Psoas muscle (tissue), 8 donors: Measurements from ENCODE around the gene COL4A3. TPM values are rescaled to one million over a fixed set of nuclear protein-coding genes. Genes with fewer than 3 reads are reported as not detected.

ENCODE experiments used
- ATAC-seq, 4 donors: fragments of 200-7000 bp; cut with Tn5 transposase; one replicate each; pipeline ENCODE4 v1.9.1; 2020; ENCODE audit warnings: moderate library complexity in 3 of 4, mild to moderate bottlenecking in 2 of 4
- DNase-seq, 2 donors: peaks; one replicate each; pipeline ENCODE4 v3.0.0-alpha.2; 2020
- H3K27ac ChIP-seq: fragments of 200-600 bp; one replicate; pipeline ENCODE4 v1.8.0; 2022
- H3K27me3 ChIP-seq, 3 donors: fragments of 200-600 bp in 1 of 3; one replicate each; pipeline versions ENCODE4 v1.6.1 to v1.8.0; 2013 to 2022; ENCODE audit warnings: low read length in 2 of 3, mild to moderate bottlenecking in 2 of 3, moderate library complexity in 1 of 3; ENCODE audit not compliant: insufficient read depth in 3 of 3
- H3K36me3 ChIP-seq, 2 donors: fragments of 200-600 bp in 1 of 2; one replicate each; pipeline versions ENCODE4 v1.6.1 to v1.8.0; 2013 to 2022; ENCODE audit warnings: low read depth in 1 of 2, mild to moderate bottlenecking in 1 of 2, moderate library complexity in 1 of 2; ENCODE audit not compliant: insufficient read depth in 1 of 2
- H3K4me1 ChIP-seq: fragments of 200-600 bp; one replicate; pipeline ENCODE4 v1.8.0; 2022
- H3K4me3 ChIP-seq: fragments of 200-600 bp; one replicate; pipeline ENCODE4 v1.8.0; 2022; ENCODE audit warnings: mild to moderate bottlenecking
- H3K9me3 ChIP-seq: fragments of 200-600 bp; one replicate; pipeline ENCODE4 v1.8.0; 2022
- WGBS, 3 donors: extraction: QIAGEN DNeasy Blood & Tissue Kit; methylation state at CpG; one replicate each; pipeline versions ENCODE4 v1.1.6 to v1.1.7; 2013; 5-methylcytosine and 5-hydroxymethylcytosine counted together
- intact Hi-C, 2 donors: fragments of 100-400 bp; cut with DNase I; formaldehyde crosslinking; loops; one replicate each; pipeline versions ENCODE4 v1.11.0 to v1.14.2; 2022
- polyA plus RNA-seq, 3 donors: library from polyadenylated mRNA; stranded (reverse); fragments of 200-250 nt; gene quantifications; one replicate each; pipeline ENCODE4 v1.2.3, GENCODE V29; 2013
- total RNA-seq, 4 donors: library from RNA; stranded (reverse); fragmentation: NEBNext Ultra II Directional in 2 of 4; extraction: Animal tissue kit (Norgen Biotek cat#: 25700) in 2 of 4; gene quantifications; one replicate each; pipeline versions ENCODE4 v1.2.1 to v1.2.4, GENCODE V29; 2021 to 2023
- TF ChIP-seq, protein P1 (sequence below): fragments of 200-600 bp; IDR thresholded peaks from one replicate; pipeline ENCODE4 v1.8.0; 2022; ENCODE audit warnings: antibody characterized with exemption
- donor health status: healthy with polysubstance abuse.
- donor health status: DM: no; HTN: no; CAD: no; lungs with moderate emphysema.
- donor health status: Bipolar disorder and iron deficiency.
- donor health status: healthy.
- donor health status: DM: yes; HTN: yes; CAD: no.
- donor health status: DM: no; HTN: no; CAD: no.
- donor health status: DM: no; HTN: no; CAD: no.
- donor health status: DM: yes; HTN: yes; CAD: no.

The COL4A3 gene
- total and polyA plus RNA-seq, 7 donors, result 3.1 to 29.4 (median 5.6) TPM

DNA sequence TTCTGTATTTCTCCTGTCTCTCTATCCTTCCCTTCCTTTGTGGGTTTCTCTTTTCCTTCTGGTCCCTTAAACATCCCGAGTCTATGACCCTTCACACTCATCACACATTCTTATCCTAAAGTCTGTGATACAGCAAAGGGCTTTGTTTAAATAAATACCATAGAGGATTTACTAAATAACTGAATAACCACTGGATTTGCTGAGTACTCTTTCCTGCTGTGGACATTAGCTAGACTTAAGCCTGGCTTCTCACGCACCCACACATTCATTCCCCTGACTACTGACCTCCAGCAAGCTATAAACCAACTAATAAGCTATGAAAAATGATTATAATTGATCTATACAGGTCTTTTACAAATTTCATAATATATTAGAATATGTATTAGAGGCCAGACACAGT is 76.6 kb downstream of the COL4A3 start:
- TF ChIP-seq, protein P1, sequence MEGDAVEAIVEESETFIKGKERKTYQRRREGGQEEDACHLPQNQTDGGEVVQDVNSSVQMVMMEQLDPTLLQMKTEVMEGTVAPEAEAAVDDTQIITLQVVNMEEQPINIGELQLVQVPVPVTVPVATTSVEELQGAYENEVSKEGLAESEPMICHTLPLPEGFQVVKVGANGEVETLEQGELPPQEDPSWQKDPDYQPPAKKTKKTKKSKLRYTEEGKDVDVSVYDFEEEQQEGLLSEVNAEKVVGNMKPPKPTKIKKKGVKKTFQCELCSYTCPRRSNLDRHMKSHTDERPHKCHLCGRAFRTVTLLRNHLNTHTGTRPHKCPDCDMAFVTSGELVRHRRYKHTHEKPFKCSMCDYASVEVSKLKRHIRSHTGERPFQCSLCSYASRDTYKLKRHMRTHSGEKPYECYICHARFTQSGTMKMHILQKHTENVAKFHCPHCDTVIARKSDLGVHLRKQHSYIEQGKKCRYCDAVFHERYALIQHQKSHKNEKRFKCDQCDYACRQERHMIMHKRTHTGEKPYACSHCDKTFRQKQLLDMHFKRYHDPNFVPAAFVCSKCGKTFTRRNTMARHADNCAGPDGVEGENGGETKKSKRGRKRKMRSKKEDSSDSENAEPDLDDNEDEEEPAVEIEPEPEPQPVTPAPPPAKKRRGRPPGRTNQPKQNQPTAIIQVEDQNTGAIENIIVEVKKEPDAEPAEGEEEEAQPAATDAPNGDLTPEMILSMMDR, result no peak
- peaks cover 5 to 69% of the 10 kb centered on the region in 2 donors for H3K36me3 ChIP-seq

DNA sequence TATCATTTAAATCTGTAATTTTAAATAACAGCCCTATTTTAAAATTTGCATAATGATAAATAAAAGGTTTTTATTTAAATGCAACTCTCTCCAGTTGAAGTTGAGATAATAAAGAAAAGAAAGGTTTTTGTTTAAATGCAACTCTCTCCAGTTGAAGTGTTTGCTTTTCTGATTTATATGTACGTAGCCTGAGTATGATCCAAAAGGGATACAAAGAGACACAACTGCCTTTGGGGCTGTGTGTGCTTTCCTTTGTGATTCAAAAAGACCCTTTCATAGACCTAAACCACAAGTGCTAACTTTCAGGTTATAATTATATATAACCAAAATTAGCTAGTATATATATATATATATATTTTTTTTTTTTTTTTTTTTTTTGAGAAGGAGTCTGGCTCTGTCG is 84.5 kb downstream of the COL4A3 start:
- no peak for ATAC-seq
- Histone ChIP-seq H3K4me3 (no peak overlapping the region), H3K4me1 (no peaks in the 10 kb centered on the region), H3K9me3 (no peaks in the 10 kb centered on the region), H3K36me3 (peaks cover 5 to 93% of the 10 kb centered on the region in 2 donors), H3K27ac (no peak overlapping the region), H3K27me3 (no peaks in the 10 kb centered on the region)
- 85 to 95% (median 92%) methylated on average over 2 of the region's 2 CpGs for WGBS, 3 donors
- TF ChIP-seq, protein P1, result no peak
- DNase-seq, result no peak
- intact Hi-C loops, result no loop called here

More for the DNA sequence above, 76.6 kb downstream of the COL4A3 start:
- Histone ChIP-seq H3K27me3 (no peaks in the 10 kb centered on the region), H3K9me3 (no peaks in the 10 kb centered on the region), H3K4me1 (no peaks in the 10 kb centered on the region), H3K27ac (no peak overlapping the region), H3K4me3 (no peak overlapping the region)
- DNase-seq (no peak), ATAC-seq (no peak)
- intact Hi-C loops, result loop anchor here in 1 of 2 donors (5.0 kb wide), 1 partner anchor 61 kb away; no protein-coding TSS in a partner anchor
- 79 to 95% (median 85%) methylated on average over 2 of the region's 2 CpGs for WGBS, 3 donors

DNA sequence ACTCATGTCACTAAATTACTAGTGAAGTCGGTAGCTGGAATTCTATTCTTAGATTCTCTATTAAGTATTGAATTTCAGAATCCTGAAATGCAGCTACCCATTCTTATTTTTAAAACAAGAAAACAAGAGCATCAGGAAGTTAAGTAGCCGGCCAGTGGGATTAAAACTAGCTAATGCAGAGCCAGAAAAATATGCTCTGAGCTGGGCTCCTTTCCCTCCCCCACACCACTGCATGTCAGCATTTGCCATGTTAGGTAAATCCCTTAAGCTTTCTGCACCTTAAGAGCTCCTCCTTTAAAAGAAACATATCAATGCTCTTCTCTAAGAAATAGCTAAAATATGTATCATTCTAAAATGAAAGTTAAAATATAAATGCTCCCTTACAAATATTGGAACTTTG is 88.4 kb downstream of the COL4A3 start:
- ATAC-seq (no peak), DNase-seq (no peak)
- H3K4me3 ChIP-seq, result no peak overlapping the region
- no peaks in the 10 kb centered on the region for H3K4me1 ChIP-seq
- peaks cover 3 to 93% of the 10 kb centered on the region in 2 donors for H3K36me3 ChIP-seq
- H3K27me3 ChIP-seq, result no peaks in the 10 kb centered on the region
- H3K9me3 ChIP-seq, result no peaks in the 10 kb centered on the region
- 11 to 16% (median 12%) methylated on average over 2 of the region's 2 CpGs for WGBS, 3 donors
- TF ChIP-seq, protein P1, result no peak
- no peak overlapping the region for H3K27ac ChIP-seq
- intact Hi-C loops, result no loop called here

DNA sequence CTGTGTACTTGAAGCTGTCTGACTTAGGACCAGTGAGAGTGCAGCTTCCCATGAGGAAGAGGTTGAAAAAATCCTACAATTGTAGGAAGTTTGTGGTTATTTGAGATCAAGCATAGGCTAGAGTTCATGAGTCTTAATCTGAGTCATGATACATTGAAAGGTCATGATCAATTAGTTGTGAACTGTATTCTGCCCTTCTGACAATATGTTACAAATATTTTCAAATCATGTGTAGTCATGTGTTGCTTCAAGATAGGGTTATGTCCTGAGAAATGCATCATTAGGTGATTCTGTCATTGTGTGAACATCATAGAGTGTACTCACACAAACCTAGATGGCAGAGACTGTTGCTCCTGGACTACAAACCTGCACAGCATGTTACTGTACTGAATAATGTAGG is 92.2 kb downstream of the COL4A3 start:
- Histone ChIP-seq H3K27me3 (no peaks in the 10 kb centered on the region), H3K36me3 (peaks cover 5 to 95% of the 10 kb centered on the region in 2 donors), H3K4me3 (no peak overlapping the region), H3K27ac (no peak overlapping the region), H3K4me1 (no peaks in the 10 kb centered on the region), H3K9me3 (no peaks in the 10 kb centered on the region)
- intact Hi-C loops, result no loop called here
- ATAC-seq (no peak), DNase-seq (no peak)
- TF ChIP-seq, protein P1, result no peak

DNA sequence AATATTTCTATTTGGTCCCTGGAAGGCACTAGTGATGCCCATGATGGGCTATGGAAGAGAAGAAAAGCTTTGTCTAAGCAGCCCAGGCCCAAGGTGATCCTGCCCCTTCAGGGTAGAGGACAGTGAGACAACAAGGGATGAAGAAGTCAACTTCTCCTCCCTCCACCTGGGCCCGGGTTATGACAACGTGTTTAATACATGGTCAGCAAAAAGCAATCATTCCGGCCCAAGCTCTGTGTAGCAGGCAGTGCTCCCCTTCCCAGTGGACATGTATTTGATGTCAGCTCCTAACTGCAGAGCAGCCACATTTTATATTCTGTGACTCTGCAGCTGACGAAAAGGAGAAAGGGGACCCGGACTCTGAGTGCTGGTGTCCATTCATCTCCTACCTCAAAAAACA is 93.4 kb downstream of the COL4A3 start:
- ATAC-seq, result no peak
- H3K4me1 ChIP-seq, result no peaks in the 10 kb centered on the region
- WGBS, 3 donors, result 95 to 99% (median 97%) methylated on average over 5 of the region's 5 CpGs
- no peaks in the 10 kb centered on the region for H3K27me3 ChIP-seq
- intact Hi-C loops, result no loop called here
- H3K36me3 ChIP-seq, result peaks cover 5 to 100% of the 10 kb centered on the region in 2 donors
- DNase-seq, result no peak
- H3K9me3 ChIP-seq, result no peaks in the 10 kb centered on the region
- TF ChIP-seq, protein P1, result no peak
- H3K27ac ChIP-seq, result no peak overlapping the region
- no peak overlapping the region for H3K4me3 ChIP-seq
